ENCODE results near the gene EMILIN2.
"Not testable (repeated sequence)": the region's sequence is repeated elsewhere in the genome, so short reads cannot be mapped to it uniquely, and the experiment has no call there.

Gene EMILIN2

DNA sequence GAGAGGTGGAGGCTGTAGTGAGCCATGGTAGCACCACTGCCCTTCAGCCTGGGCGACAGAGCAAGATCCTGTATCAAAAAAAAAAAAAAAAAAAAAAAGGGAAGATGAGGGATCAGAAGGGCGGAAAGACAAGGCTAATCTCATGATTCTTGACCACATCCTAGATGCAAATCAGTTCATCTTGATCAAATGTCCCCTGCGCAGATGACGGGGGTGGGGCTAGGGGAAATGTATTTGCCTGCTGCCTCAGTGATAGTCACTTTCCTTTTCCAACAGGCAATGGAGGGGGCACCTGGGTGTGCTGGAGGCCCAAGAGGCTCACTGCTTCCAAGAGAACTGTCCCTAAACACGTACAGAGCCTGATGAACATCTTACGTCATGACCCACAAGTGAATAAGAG, 3.7 kb upstream of the EMILIN2 start:
- DNase-seq (ENCODE audit: low read depth in 2 of 2, low spot score in 1 of 2) = no peak

DNA sequence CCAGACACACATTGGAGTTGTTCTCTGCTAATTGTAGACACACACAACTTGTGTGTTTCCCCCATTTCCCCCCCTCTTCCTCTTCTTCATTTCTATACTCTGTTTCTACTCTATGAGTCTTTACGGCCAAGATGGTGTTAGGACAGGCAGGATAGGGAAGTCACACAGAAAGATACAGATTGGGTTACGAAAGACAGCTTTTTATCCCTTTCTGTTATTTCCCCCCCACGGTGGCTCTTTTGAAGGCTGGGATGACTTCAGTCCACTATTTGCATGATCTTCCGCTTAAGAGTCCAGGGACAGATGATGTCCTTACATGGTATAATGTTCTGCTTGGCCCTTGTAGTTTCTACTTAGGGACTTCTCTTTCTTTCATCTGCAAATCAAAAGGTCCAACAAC, 1.6 kb upstream of the EMILIN2 start:
- no peak for DNase-seq (ENCODE audit: low read depth in 2 of 2, low spot score in 1 of 2)

DNA sequence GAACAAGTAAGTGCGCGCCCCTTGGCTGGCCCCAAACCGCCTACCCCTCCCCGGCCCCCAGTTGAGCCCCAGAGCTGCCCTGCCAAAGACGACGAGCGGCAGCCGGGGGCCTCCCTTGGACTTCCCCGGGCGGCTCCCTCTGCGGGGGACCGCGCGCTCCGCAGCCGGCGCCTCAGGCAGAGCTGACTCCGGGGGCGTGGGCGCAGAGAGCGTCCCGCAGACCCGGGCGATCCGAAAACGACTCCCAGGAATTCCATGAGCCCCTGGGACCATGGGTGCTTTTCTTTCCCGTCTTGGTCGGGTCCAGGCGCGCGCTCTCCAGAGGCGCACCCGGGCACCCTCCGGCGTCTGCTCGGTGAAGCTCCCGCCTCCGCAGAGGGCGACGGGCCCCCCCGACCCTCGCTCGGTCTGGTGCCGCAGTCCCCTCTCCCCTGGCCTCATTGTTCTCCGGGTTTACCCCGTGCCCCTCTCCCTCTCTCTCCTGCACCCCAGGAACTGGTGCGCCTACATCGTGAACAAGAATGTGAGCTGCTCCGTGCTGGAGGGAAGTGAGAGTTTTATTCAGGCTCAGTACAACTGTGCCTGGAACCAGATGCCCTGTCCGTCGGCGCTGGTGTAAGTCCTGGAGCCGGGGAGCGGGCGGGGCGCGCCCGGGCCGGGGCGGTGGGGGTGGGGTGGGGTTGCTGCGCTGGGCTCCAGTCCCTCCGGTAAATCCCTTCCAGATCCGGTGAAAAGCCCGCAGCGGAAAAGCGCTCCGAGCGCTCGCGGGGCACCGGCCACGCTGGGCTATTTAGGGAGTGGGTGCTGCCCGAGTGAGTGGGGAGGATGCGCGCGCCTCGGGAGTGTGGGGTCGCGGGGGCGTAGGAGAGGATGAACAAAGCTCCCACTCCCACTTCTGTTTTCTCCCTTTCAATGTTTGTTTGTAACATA, 776 bp downstream of the EMILIN2 start:
- DNase-seq (ENCODE audit: low read depth in 2 of 2, low spot score in 1 of 2) = no peak

DNA sequence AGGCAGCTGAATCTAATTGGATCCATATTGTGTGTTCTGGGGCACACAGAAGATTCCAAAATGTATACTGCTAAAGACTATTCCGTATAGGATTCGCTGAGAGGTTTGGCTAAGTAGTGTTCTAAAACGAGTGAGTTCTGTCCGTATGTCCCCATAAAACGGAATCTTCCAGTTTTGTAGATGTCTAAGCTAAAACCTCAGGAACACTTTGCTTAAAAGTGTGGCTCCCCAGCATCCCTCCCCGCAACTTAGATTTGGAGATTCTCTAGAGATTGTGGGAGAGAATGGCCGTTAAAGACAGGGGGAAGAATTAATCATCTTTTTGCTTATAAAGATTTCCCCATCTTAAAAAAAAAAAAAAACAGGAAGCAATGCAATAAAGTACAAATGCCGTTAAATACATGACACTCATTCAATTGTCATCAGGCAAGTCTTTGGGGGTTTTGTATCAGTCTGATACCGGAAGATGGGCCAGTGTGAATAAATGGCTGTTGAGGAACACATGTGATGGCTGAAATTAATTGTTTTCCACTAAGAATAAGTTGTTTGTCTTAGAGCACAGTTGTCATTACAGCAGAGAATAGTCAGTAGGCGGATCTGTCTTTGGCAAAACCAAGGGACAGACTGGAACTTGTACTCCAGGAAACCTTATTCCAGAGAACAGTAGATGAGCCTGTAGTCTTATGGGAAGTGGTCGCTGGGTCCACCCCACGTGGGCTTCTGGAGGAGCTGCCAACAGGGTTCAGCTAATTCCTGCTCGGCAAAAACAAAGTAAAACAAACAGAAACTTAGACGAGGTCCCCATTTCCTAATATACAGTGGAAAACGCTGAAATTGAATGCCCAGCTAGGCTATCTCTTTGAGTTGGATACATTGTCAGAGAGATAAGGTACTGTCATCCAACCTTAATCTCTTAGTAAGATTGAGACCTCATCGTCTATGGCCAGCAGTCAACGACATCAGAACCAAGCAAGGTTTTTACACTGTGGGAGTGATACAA, 1.7 kb downstream of the EMILIN2 start:
- DNase-seq (ENCODE audit: low read depth in 2 of 2, low spot score in 1 of 2) = no peak

DNA sequence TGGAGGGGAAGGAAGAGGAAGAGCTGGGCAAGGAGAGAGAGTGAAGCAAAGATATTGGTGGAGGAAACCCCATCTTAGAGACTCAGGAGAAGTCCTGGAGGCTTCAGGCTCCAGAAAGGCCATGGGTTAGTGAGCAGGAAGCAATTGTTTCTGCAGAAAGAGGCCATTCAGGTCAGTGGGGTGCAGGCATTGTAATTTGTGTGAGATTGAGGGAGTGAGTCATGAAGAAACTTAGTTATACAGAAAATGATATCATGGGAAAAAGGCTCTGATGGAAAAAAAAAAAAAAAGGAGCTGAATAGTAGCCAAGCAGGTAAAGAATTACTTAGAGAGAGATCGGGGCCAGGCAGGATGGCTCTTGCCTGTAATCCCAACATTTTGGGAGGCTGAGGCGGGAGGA, 4.0 kb downstream of the EMILIN2 start:
- no peak for DNase-seq (ENCODE audit: low read depth in 2 of 2, low spot score in 1 of 2)

DNA sequence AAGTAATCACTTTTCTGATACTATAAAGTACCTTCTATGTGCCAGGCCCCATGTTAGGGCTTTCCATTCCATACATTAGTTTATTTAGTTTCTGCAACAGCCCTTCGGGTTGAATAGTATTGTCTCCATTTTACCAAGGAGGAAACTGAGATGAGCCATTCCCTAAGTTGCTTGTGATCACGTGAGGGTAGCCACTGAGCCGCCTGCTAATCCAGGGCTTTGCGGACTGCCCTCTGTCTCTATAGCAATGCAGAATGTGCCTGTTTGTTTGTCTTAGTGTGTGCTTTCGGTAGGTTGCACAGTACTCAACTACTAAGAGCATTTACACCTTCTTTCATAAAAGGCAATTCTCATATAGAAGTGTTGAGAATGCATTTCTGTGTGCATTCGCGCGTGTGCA, 5.0 kb downstream of the EMILIN2 start:
- DNase-seq (ENCODE audit: low read depth in 2 of 2, low spot score in 1 of 2) = no peak

DNA sequence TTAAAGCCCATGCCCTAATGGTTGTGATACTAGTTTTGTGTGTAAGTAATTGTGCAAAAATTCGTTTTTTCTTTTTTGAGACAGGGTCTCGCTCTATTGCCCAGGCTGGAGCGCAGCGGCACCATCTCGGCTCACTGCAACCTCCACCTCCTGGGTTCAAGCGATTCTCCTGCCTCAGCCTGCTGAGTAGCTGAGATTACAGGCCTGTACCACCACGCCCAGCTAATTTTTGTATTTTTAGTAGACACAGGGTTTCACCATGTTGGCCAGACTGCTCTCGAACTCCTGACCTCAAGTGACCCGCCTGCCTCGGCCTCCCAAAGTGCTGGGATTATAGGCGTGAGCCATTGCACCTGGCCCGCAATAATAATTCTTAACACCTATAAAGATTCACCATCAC, 5.7 kb downstream of the EMILIN2 start:
- not testable (repeated sequence) for DNase-seq (ENCODE audit: low read depth in 2 of 2, low spot score in 1 of 2)

DNA sequence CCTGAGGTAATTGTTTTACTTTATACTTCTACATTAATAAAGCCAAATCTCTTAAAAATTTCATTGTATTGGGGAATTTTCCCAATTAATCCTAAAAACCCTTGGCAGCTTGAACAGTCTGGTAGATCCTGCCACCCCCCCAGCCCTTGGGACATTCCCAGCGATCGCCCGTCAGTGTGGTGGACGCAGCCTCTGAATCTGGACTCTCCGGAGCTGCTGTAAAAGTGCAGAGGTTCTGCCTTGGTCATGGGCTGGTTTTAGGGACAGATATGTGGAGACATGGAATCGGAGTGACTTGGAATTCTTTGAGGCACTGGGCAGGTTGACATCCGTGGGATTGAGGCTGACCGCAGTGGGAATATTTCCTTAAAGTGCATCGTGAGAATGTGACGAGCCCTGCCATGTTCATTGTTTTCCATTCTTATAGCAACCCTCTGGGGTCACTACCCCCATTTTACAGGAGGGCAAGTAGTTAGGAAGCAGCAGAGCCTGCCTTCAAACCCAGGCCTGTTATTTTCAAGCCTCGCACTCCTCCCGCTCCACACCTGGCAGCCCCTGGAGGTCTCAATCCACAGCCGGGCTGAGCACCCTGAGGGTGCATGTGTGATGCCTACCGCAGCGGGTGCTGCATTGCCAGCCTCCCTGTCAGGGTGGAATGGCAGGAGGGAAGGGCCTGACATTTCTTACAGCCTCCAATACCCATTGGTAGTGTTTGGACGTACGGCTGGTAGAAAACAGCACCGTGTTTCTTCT, 6.5 kb downstream of the EMILIN2 start:
- no peak for DNase-seq (ENCODE audit: low read depth in 2 of 2, low spot score in 1 of 2)

DNA sequence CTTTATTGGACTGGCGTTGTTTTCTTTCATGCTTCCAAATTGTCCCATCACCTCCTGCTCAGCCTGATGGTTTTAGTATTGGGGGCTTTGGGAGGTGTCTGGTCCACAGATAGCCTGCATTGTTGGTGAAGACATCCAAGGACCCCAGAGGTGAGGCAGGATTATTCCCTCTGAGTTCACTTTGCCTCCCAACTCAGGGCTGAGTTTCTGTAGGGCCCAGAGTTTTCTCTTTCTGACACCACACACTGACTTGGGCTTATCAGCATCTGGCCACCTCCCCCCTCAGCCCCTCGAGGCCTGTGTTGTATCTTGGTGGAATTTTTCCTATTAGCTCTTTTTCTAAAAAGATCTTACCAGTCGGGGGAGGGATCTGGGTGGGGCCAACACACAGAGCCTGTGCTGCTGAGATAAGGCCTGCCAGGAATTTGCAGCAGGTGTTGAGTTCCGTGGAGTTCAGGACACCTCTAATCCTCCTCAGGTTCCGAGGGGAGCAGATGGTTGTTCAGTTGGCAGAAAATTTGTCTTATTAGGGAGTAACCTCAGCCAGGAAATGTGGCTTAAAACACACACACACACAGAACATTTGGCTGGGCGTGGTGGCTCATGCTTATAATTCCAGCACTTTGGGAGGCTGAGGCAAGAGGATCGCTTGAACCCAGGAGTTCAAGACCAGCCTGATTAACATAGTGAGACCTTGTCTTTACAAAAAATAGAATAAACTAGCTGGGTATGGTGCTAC, 7.3 kb downstream of the EMILIN2 start:
- DNase-seq (ENCODE audit: low read depth in 2 of 2, low spot score in 1 of 2) = no peak

DNA sequence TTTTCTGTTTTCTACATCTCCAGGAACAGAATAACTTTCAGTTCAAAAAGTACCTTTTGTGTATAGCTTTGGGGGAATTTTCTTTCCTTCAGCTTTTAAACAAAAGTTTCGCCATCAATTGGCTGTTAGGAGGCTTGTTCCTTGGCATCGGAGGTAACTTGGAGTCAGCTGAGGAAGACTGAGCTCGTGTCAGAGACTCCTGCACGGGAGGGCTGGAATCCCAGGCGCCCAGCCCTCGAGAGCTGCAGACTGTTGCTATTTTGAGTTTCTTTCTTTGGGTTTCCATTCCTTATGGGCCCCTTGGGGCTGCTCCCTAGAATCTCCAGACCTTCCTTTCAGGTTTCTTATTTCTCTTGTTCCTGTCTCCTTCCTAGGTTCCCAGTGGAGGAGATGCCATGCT, 8.1 kb downstream of the EMILIN2 start:
- no peak for DNase-seq (ENCODE audit: low read depth in 2 of 2, low spot score in 1 of 2)

DNA sequence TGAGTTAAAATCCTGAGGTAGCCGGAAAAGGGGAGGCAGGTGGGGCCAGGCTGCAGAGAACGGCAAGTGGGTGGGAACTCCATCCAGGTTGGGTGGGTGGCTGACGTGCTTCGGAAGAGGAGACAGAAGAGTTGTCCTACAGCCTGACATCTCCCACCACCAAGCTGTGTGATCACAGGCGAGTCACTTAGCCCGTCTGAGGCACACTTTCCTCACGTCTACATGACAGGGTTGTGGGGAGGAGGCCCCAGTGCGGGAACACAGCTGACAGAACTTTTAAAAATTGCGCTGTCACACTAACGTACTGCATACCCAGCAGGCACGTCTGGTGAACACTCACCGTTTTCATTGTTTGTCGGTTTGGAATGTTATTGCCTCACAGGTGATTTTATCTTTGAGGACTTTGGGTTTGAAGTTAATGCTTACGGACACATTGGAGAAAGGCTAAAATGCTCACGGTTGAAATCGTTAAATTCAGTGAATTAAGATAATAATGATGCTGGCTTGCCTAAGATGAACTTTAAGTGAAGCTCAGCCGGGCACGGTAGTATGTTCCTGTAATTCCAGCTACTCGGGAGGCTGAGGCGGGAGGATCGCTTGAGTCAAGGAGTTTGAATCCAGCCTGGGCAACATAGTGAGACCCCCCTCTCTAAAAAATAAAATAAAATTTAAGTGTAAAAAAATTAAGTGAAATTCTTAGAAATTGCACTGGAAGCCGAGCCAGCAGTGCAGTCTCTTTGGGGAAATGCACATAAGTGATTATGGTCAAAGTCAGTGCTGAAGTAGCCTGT, 8.9 kb downstream of the EMILIN2 start:
- no peak for DNase-seq (ENCODE audit: low read depth in 2 of 2, low spot score in 1 of 2)

DNA sequence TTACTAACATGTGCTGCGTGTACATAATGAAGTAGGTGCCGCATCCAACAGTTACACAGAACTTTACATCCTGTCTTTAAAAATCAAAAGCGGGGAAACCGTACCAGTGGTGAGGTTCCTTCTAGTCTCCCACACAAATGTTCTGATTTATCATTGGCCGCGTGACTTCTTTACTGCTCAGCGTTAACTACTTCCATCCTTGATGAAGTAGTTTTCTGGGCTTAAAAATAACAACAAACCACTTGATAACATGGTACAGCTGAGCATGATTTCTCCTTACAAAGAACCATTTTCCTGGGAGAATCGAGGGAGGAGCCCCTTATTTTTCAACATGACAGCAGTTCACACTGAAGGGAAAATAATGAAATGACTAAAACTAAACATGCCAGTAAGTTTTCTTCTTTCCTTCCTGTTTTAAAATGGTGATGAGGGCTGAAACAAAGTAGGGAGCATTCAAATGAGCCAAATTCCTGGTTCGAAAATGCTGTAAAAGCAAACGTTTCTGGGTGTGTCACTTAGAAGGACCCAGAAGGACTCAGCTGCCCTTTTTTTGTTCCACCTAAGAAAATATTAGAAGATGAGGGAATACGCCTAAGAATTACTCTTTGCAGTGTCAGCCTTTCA, 9.9 kb downstream of the EMILIN2 start:
- no peak for DNase-seq (ENCODE audit: low read depth in 2 of 2, low spot score in 1 of 2)

DNA sequence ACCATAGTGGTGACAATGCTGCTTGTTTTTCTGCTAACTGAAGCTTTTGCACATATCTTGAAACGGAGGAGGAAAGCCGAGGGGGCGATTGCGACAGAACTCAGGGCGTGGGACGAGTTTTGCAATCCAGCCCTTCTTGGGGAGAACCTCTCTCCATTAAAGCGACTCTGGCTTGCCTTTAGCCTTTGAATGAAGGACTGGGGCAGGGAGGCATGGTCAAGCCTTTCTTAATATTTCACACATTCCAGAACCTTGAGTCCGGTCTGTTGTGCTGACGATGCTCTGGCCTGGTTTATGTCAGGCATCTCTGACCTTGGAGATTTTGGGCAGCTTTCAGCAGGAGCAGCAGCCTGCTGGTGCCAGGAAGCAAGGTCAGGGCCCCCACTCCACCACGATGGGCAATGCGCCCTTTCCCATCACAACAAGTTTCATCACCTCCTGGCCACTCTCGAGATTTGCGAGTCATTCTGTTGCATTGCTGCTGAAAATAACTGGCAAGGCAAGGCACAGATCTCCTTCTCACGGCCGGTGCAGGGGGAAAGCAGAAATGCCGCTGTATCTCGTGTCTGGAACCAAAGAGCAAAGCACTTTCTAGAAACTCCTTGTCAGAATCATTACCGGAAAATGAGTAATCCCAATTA, 10.8 kb downstream of the EMILIN2 start:
- no peak for DNase-seq (ENCODE audit: low read depth in 2 of 2, low spot score in 1 of 2)

DNA sequence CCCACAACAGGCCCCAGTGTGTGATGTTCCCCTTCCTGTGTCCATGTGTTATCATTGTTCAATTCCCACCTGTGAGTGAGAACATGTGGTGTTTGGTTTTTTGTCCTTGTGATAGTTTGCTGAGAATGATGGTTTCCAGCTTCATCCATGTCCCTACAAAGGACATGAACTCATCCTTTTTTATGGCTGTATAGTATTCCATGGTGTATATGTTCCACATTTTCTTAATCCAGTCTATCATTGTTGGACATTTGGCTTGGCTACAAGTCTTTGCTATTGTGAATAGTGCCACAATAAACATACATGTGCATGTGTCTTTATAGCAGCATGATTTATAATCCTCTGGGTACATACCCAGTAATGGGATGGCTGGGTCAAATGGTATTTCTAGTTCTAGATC, 13.6 kb downstream of the EMILIN2 start:
- DNase-seq (ENCODE audit: low read depth in 2 of 2, low spot score in 1 of 2) = not testable (repeated sequence)

DNA sequence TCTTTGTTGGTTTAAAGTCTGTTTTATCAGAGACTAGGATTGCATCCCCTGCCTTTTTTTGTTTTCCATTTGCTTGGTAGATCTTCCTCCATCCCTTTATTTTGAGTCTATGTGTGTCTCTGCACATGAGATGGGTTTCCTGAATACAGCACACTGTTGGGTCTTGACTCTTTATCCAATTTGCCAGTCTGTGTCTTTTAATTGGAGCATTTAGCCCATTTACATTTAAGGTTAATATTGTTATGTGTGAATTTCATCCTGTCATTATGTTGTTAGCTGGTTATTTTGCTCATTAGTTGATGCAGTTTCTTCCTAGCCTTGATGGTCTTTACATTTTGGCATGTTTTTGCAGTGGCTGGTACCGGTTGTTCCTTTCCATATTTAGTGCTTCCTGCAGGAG, 17.2 kb downstream of the EMILIN2 start:
- not testable (repeated sequence) for DNase-seq (ENCODE audit: low read depth in 2 of 2, low spot score in 1 of 2)

DNA sequence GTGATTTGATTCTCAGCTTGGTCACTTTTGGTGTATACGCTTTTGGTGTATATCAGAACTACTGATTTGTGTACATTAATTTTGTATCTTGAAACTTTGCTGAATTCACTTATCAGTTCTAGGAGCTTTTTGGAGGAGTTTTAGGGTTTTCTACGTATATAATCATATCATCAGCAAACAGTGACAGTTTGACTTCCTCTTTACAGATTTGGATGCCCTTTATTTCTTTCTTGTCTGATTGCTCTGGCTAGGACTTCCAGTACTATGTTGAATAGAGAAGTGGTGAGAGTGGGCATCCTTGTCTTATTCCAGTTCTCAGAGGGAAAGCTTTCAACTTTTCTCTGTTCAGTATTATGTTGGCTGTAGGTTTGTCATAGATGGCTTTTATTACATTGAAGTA, 19.7 kb downstream of the EMILIN2 start:
- DNase-seq (ENCODE audit: low read depth in 2 of 2, low spot score in 1 of 2) = not testable (repeated sequence)

DNA sequence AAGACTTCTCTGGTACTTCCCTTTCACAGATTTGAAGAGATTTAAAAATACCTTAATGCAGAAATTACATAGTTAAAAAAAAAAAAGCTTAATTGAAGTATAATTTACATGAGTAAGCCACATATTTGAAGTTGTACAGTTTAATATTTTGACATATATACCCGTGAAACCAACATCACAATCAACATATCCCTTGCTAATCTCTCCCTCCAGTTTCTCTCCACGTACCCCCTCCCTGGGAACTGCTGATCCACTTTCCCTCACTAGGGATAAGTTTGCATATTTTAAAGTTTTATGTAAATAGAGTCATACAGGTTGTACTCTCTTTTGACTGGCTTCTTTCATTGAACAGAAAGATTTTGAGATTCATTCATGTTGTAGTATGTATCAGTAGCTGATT, 22.4 kb downstream of the EMILIN2 start:
- DNase-seq (ENCODE audit: low read depth in 2 of 2, low spot score in 1 of 2) = no peak

DNA sequence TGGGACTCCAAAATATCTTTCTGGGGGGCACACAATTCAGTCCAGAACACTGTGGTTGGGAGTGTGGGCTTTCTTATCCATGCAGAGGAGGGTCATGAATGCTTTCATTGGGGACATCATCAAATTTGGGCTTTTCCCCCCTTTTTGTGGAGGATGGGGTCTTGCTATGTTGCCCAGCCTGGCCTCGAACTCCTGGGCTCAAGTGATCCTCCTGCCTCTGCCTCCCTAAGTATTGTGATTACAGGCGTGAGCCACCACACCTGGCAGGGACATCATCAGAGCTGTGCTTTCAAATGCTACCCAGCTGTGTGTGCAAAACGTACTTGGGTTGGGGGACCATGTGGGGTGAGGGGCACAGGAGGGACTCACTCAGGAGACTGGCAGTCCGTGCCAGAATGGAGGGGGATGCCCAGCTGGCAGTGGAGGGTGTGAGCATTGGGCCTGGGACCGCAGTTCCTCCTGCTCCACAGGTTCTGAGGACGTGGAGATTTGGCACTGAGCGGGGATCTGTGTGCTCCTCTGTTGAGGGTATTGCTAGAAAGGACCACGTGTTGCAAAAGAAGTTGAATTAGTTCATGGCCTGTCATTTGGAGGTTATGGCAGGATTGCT, 24.4 kb downstream of the EMILIN2 start:
- DNase-seq (ENCODE audit: low read depth in 2 of 2, low spot score in 1 of 2) = no peak
